Measurements from ENCODE around the gene LRRC7. TPM values are rescaled to one million over a fixed set of nuclear protein-coding genes. Genes with fewer than 3 reads are reported as not detected.

The LRRC7 gene
- total RNA-seq, 1 experiment from 2014 or later: not detected

GRCh38 chr1:69754521-69754920 lies 186.8 kb downstream of the LRRC7 start:
- H3K27me3 ChIP-seq (ENCODE audit: control insufficient read depth, insufficient read depth, low read length): no peaks in the 10 kb centered on the region
- ChIA-PET CTCF (no interaction called here), POLR2A (no interaction called here)
- H3K4me3 ChIP-seq (ENCODE audit: low read depth in 2 of 2, low read length in 2 of 2): no peak overlapping the region
- in situ Hi-C loops (cut with HindIII; ENCODE audit: low pct_unique_long_range_greater_than_20kb, low sequenced_read_pairs) (no loop called here), intact Hi-C loops (cut with micrococcal nuclease; ENCODE audit: unreplicated experiment) (no loop called here)
- no peaks in the 10 kb centered on the region for H3K4me1 ChIP-seq (ENCODE audit: control insufficient read depth, insufficient read depth, low read length)
- H3K27ac ChIP-seq (ENCODE audit: low read length): no peak overlapping the region
- no peaks in the 10 kb centered on the region for H3K36me3 ChIP-seq (ENCODE audit: control insufficient read depth, insufficient read depth, low read length)
- TF ChIP-seq CTCF (IDR thresholded peaks at IDR 0.05) (no peak), POLR2AphosphoS5 (IDR thresholded peaks at IDR 0.05; ENCODE audit: low read depth, low read length) (no peak), SIN3A (IDR thresholded peaks at IDR 0.05; ENCODE audit: borderline replicate concordance, insufficient read depth, low read depth, low read length) (no peak), REST (IDR thresholded peaks at IDR 0.05; ENCODE audit: insufficient read depth in 1 of 2, low read depth in 2 of 2, low read length in 1 of 2) (no peak), TCF7L2 (IDR thresholded peaks at IDR 0.05; ENCODE audit: low read depth, low read length) (no peak)
- no peaks in the 10 kb centered on the region for H3K9me3 ChIP-seq (ENCODE audit: control insufficient read depth, insufficient read depth, low read depth, low read length)
- BruUV-seq (replicated peaks): no TSS peak
- ATAC-seq: no peak
- no peak for DNase-seq (ENCODE audit: low read depth, low spot score)

GRCh38 chr1:69755647-69756046 lies 187.9 kb downstream of the LRRC7 start:
- no TSS peak for BruUV-seq (replicated peaks)
- in situ Hi-C loops (cut with HindIII; ENCODE audit: low pct_unique_long_range_greater_than_20kb, low sequenced_read_pairs) (no loop called here), intact Hi-C loops (cut with micrococcal nuclease; ENCODE audit: unreplicated experiment) (no loop called here)
- ChIA-PET POLR2A (no interaction called here), CTCF (no interaction called here)
- no peak overlapping the region for H3K4me3 ChIP-seq (ENCODE audit: low read depth in 2 of 2, low read length in 2 of 2)
- no peak overlapping the region for H3K27ac ChIP-seq (ENCODE audit: low read length)
- DNase-seq (ENCODE audit: low read depth, low spot score): no peak
- TF ChIP-seq REST (IDR thresholded peaks at IDR 0.05; ENCODE audit: insufficient read depth in 1 of 2, low read depth in 2 of 2, low read length in 1 of 2): no peak
- TF ChIP-seq CTCF (IDR thresholded peaks at IDR 0.05): no peak
- TF ChIP-seq POLR2AphosphoS5 (IDR thresholded peaks at IDR 0.05; ENCODE audit: low read depth, low read length): no peak
- no peak for TF ChIP-seq TCF7L2 (IDR thresholded peaks at IDR 0.05; ENCODE audit: low read depth, low read length)
- no peak for TF ChIP-seq SIN3A (IDR thresholded peaks at IDR 0.05; ENCODE audit: borderline replicate concordance, insufficient read depth, low read depth, low read length)
- ATAC-seq: no peak
- no peaks in the 10 kb centered on the region for H3K27me3 ChIP-seq (ENCODE audit: control insufficient read depth, insufficient read depth, low read length)
- no peaks in the 10 kb centered on the region for H3K9me3 ChIP-seq (ENCODE audit: control insufficient read depth, insufficient read depth, low read depth, low read length)
- H3K36me3 ChIP-seq (ENCODE audit: control insufficient read depth, insufficient read depth, low read length): no peaks in the 10 kb centered on the region
- no peaks in the 10 kb centered on the region for H3K4me1 ChIP-seq (ENCODE audit: control insufficient read depth, insufficient read depth, low read length)

Measured in Panc1 (cell line).